Left ventricle myocardium superior (tissue), 1 donor: ENCODE measurements around the gene SGK2. TPM values are rescaled to one million over a fixed set of nuclear protein-coding genes. Genes with fewer than 3 reads are reported as not detected.

Experiments
- ATAC-seq: fragments of 200-7000 bp; cut with Tn5 transposase; one replicate; pipeline ENCODE4 v1.9.1; 2020; ENCODE audit warnings: mild to moderate bottlenecking, moderate library complexity
- DNase-seq: peaks from one replicate; pipeline ENCODE4 v3.0.0-alpha.2; 2020
- intact Hi-C: fragments of 100-400 bp; cut with micrococcal nuclease; formaldehyde crosslinking; loops from one replicate; pipeline ENCODE4 v1.11.0; 2022
- total RNA-seq: library from RNA; stranded (reverse); fragmentation: NEBNext Ultra II Directional; extraction: Animal tissue kit (Norgen Biotek cat#: 25700); gene quantifications from one replicate; pipeline ENCODE4 v1.2.1, GENCODE V29; 2021
- donor health status: DM: no; HTN: yes; CAD: no; lungs with severe emphysema.

Gene SGK2
- total RNA-seq, 1 donor from 2014 or later: 0.32 TPM

- no peak for ATAC-seq
- DNase-seq: no peak
- intact Hi-C loops: no loop called here
Measured at GRCh38 chr20:43550456-43550855, 8.4 kb upstream of the SGK2 start.

DNA sequence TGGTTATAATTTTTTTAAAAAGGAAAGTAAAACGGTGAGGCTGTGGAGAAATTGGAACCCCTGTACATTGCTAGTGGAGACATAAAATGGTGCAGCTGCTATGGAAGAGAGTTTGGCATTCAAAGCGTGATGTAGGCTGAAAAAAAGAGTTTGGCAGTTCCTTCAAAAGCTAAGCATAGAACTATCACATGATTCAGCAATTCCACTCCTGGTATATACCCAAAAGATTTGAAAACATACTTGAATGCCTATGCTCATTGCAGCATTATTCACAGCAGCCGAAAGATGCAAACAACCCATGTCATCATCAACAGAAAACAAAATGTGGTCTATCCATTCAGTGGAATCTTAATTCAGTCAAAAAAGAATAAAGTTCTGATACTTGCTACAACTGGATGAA, 4.5 kb upstream of the SGK2 start:
- intact Hi-C loops: no loop called here
- ATAC-seq: no peak
- no peak for DNase-seq

DNA sequence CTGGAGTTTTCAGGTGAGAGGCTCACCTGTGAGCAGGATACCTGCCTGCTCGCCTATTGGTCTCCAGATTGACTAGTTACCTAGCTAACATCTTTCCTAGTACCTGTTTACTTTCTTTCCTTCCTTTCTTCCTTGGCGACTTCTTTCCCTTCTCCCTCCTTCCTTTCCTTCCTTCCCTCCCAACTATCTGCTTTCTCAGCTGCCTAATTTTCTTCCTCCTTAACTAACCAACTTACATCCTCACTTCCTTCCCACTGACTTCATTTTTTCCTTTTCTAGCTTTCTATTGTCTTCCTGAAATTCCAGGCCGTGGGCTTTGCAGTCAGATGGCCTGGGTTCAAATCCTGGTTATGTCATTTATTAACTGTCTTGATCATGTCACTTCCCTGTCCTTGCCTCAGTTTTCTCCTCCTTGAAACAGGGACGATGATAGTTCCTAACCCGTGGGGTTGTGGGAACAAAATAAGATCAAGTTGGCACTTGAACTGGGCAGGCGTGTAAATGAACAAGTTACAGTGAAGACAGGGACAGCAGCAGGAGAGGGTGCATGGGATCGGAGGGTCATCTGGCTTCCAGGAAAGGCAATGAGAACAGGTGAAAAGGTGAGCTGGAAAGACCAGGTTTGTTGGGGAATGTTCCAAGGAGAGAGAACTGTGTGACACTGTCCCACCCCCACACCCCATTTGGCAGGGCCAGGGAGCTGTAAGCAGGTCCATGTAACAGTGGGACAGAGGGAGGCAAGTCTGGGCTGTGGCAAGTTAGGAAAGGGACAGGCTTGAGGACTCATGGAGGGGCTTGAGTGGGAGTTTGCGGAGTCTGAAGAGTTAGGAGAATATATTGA, 540 bp downstream of the SGK2 start:
- DNase-seq: no peak
- ATAC-seq: no peak
- intact Hi-C loops: no loop called here

DNA sequence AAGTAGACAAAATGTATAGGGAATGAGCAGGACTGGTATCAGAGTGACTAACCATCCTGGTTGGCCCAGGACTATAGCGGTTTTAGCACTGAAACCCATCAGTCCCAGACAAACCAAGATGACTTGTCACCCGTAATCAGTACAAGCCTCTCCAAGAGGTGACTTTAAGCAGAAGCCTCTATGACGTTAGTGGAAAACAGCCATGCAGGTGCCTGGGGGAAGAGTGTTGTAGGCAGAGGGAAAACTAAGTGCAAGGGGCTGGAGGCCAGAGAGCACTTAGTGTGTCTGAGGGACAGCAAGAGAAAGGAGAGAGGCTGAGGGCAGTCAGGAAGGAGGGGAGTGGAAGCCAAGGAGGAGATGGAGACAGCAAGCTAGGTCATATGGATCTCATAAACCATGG, 2.1 kb downstream of the SGK2 start:
- no peak for ATAC-seq
- no peak for DNase-seq
- intact Hi-C loops: no loop called here

DNA sequence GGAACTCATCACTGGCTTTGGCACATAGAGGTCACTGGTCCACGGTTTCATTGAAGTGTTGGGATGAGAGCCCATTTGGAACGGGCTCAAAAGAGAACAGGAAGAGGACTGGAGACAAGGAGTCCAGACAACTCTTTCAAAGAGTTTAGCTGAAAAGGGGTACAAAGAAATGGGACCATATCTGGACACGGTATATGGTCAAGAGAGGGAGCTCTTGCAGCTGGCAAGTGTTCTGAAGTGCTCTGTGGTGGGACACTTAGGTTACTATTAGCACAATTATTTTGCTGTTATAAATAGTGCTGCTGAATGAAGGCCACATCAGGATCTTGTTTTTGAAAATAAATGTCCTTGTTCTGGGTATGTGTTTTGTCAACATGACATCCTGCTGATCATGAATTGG, 4.6 kb downstream of the SGK2 start:
- ATAC-seq: no peak
- no peak for DNase-seq
- intact Hi-C loops: no loop called here

- intact Hi-C loops: no loop called here
- ATAC-seq (no peak), DNase-seq (no peak)
Measured at GRCh38 chr20:43563991-43564390, 5.2 kb downstream of the SGK2 start.

DNA sequence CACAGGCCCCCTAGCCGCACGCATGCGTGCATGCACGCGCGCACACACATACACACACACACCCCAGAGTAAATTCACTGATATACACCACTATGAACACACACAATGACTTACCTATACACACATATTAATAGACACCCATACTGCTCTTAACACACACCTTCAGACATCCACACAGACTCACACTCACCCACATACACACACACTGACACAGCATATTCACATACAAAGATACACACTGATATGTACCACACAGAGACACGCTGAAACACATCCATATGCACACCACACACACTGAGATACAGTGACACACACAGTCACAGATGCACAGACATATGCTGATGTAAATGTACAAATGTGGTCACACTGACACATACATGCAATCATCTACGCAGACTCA, 5.6 kb downstream of the SGK2 start:
- intact Hi-C loops: no loop called here
- ATAC-seq (no peak), DNase-seq (no peak)

GRCh38 chr20:43564993-43565757, 6.3 kb downstream of the SGK2 start:
- intact Hi-C loops: no loop called here
- DNase-seq: no peak
- ATAC-seq: no peak

- ATAC-seq (no peak), DNase-seq (no peak)
- intact Hi-C loops: no loop called here
Measured at GRCh38 chr20:43565758-43566104, 6.9 kb downstream of the SGK2 start.

DNA sequence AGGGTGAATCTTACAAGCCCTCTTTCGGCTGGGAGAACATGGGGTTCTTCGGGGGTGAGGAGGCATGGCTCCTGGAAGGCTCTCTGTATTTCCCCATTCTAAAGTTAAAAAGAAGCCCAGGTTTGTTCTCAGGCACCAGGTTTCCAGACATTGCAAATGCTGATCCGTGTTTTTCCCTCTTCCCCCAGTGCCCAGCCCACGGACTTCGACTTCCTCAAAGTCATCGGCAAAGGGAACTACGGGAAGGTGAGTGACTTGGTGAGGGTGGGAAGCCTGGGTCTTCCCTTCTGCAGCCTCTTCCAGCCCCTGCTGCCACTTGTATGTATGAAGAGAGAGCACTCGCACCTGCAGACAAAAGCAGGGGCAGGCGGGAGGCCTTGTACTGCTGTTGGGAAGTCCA, 8.7 kb downstream of the SGK2 start:
- ATAC-seq: no peak
- DNase-seq: no peak
- intact Hi-C loops: no loop called here

DNA sequence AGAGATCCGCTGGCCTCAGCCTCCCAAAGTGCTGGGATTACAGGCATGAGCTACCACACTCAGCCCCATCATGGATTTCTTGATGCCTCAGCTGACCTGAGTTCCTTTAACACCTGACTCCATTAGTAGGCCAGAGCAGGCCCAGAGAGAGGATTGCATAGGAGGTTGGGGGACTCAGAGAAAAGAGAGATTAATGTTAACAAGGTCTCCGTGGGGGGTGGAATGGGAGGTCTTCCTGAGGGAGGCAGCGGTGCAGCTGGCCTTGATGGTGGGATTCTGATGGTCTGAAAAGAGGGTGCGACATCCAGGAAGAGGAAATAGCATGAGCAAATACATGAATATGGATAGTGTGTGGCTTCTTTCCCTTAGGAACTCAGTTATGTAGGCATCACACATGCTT, 9.9 kb downstream of the SGK2 start:
- DNase-seq: no peak
- intact Hi-C loops: no loop called here
- no peak for ATAC-seq

- no peak for ATAC-seq
- intact Hi-C loops: no loop called here
- no peak for DNase-seq
Measured at GRCh38 chr20:43569282-43569681, 10.5 kb downstream of the SGK2 start.

DNA sequence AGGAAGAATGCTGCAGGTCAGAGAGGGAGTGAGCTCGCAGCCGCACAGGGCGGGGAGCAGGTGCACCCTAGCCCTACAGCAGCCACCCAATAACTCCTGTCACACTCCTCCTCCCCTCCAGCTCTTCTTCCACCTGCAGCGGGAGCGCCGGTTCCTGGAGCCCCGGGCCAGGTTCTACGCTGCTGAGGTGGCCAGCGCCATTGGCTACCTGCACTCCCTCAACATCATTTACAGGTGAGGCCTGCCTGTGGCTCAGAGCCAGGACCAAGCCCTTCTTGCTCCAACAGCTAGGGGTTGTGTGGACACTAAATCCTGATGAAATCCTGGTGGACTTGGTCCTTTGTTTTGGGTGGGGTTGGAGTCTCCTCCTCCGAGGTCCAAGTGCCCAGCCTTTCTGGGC, 11.7 kb downstream of the SGK2 start:
- intact Hi-C loops: no loop called here
- DNase-seq (no peak), ATAC-seq (no peak)

- DNase-seq (no peak), ATAC-seq (no peak)
- intact Hi-C loops: no loop called here
Measured at GRCh38 chr20:43571310-43571709, 12.5 kb downstream of the SGK2 start.

DNA sequence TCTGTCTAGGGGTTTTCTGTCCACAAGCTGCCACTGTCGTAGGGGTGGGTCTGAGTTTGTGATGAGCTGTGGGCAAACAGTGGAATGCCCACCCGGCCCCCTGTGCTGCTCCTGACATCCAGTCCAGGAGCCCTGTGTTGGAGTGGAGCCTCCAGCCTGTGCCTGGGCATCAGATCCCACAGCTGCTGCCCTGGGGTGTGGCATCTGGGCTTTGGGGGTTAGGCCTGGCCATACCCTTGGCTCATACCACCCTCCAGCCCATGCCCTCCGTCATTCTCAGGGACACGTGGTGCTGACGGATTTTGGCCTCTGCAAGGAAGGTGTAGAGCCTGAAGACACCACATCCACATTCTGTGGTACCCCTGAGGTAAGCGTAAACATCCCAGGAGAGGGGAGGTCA, 12.9 kb downstream of the SGK2 start:
- intact Hi-C loops: no loop called here
- no peak for DNase-seq
- no peak for ATAC-seq

DNA sequence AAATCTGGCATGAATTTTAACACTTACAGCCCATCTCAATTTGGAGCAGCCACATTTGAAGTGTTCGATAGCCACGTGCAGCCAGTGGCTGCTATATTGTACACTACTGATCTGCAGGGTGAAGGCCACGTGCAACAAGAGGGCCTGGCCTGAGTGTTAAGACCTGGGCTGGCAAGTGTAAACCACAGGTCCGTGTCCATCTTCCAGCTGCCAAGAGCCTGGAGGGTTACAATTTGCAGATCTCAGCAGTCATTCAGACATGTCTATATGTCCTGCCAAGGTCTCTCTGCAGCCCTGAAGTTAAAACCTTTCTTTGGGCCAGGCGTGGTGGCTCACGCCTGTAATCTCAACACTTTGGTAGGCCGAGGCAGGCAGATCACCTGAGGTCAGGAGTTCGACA, 14.1 kb downstream of the SGK2 start:
- no peak for ATAC-seq
- intact Hi-C loops: no loop called here

DNA sequence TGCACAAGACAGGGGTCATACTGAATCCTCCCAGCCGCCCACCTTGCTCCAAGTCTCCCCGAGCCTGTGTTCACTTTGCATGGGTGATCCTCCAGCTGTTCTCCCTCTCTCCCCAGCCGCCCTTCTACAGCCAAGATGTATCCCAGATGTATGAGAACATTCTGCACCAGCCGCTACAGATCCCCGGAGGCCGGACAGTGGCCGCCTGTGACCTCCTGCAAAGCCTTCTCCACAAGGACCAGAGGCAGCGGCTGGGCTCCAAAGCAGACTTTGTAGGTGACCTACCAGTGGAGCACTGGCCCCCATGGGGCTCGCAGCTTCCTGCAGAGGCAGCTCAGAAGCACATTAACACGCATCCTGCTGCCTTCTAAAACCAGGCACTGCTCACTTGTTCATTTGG, 17.3 kb downstream of the SGK2 start:
- DNase-seq (peak; percentile 68), ATAC-seq (peak; percentile 66)
- intact Hi-C loops: no loop called here

More for the DNA sequence above, 14.1 kb downstream of the SGK2 start:
- no peak for DNase-seq

DNA sequence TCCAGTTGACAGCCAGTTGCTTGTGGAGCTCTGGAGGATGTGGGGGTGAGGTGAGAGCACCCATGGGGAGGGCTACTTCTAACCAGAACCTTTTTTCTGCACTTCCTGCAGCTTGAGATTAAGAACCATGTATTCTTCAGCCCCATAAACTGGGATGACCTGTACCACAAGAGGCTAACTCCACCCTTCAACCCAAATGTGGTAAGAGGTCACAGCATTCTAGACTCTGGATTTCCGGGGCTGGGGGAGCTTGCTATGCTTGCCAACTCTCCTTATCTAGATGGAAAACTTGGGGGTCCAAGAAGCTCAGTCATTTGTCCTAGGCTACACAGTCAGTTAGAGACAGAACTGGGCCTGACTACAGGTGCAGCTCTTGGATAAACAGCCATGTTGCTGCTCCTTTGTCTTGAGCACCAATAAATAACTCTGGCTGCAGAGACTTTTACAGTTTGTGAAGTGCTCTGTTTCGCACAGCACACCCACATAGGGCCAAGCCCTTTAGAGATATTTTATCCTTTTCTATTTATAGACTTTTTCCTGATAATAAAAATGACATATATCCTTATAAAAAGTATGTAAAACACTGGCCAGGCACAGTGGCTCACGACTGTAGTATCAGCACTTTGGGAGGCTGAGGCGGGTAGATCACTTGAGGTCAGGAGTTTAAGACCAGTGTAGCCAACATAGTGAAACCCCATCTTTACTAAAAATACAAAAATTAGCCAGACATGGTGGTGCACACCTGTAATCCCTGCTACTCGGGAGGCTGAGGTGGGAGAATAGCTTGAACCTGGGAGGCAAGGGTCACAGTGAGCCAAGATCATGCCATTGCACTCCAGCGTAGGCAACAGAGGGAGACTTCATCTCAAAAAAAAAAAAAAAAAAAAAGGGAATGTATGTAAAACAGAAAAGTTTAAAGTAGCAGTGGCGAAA, 21.3 kb downstream of the SGK2 start:
- DNase-seq: no peak
- no peak for ATAC-seq
- intact Hi-C loops: no loop called here

GRCh38 chr20:43583133-43583864, 24.5 kb downstream of the SGK2 start:
- ATAC-seq: no peak
- intact Hi-C loops: no loop called here
- DNase-seq: no peak
